Measurements from ENCODE around the gene COMMD6.

- no peak for TF ChIP-seq CTCF (IDR thresholded peaks at IDR 0.05; ENCODE audit: poor library complexity, severe bottlenecking)
- TF ChIP-seq EP300 (conservative IDR thresholded peaks at IDR 0.05; ENCODE audit: poor library complexity, severe bottlenecking) = no peak
- TF ChIP-seq, protein P1, sequence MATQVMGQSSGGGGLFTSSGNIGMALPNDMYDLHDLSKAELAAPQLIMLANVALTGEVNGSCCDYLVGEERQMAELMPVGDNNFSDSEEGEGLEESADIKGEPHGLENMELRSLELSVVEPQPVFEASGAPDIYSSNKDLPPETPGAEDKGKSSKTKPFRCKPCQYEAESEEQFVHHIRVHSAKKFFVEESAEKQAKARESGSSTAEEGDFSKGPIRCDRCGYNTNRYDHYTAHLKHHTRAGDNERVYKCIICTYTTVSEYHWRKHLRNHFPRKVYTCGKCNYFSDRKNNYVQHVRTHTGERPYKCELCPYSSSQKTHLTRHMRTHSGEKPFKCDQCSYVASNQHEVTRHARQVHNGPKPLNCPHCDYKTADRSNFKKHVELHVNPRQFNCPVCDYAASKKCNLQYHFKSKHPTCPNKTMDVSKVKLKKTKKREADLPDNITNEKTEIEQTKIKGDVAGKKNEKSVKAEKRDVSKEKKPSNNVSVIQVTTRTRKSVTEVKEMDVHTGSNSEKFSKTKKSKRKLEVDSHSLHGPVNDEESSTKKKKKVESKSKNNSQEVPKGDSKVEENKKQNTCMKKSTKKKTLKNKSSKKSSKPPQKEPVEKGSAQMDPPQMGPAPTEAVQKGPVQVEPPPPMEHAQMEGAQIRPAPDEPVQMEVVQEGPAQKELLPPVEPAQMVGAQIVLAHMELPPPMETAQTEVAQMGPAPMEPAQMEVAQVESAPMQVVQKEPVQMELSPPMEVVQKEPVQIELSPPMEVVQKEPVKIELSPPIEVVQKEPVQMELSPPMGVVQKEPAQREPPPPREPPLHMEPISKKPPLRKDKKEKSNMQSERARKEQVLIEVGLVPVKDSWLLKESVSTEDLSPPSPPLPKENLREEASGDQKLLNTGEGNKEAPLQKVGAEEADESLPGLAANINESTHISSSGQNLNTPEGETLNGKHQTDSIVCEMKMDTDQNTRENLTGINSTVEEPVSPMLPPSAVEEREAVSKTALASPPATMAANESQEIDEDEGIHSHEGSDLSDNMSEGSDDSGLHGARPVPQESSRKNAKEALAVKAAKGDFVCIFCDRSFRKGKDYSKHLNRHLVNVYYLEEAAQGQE (IDR thresholded peaks at IDR 0.05; ENCODE audit: borderline replicate concordance) = no peak
- no peak for TF ChIP-seq EZH2 (IDR thresholded peaks at IDR 0.05; ENCODE audit: borderline replicate concordance, insufficient read depth, low read length, poor library complexity, severe bottlenecking)
- TF ChIP-seq POLR2AphosphoS5 (IDR thresholded peaks at IDR 0.05) = no peak
- no peak for TF ChIP-seq SMC3 (conservative IDR thresholded peaks at IDR 0.05; ENCODE audit: poor library complexity)
- TF ChIP-seq RAD21 (conservative IDR thresholded peaks at IDR 0.05) = no peak
- no peak for TF ChIP-seq TAF1 (IDR thresholded peaks at IDR 0.05; ENCODE audit: low read depth)
Observed at GRCh38 chr13:75485286-75486062, 52.2 kb downstream of the COMMD6 start.

All from neural cell (in vitro differentiated cells).